Smooth muscle cell (in vitro differentiated cells): ENCODE results near the gene TGFBI. TPM values are rescaled to one million over a fixed set of nuclear protein-coding genes. Genes with fewer than 3 reads are reported as not detected.

ENCODE experiments used
- DNase-seq: peaks from one replicate; lab custom pipeline; 2025; ENCODE audit not compliant: unreplicated experiment; lab: John Stamatoyannopoulos, UW
- H2AFZ ChIP-seq: fragments of 200-600 bp; sonication (generic); 2 replicates; pipeline ENCODE4 v1.6.0; 2016; ENCODE audit warnings: antibody characterized with exemption, low read depth, mild to moderate bottlenecking
- H3F3A ChIP-seq: fragments of 200-600 bp; sonication (generic); 2 replicates; pipeline ENCODE4 v1.6.0; 2017; ENCODE audit warnings: antibody characterized with exemption, low read depth
- H3K27ac ChIP-seq: fragments of 200-600 bp; sonication (generic); 2 replicates; pipeline ENCODE4 v1.5.1; 2016; ENCODE audit warnings: low read depth, mild to moderate bottlenecking
- H3K27me3 ChIP-seq: fragments of 200-600 bp; sonication (generic); 2 replicates; pipeline ENCODE4 v1.6.1; 2016; ENCODE audit warnings: low read depth, mild to moderate bottlenecking
- H3K36me3 ChIP-seq: fragments of 200-600 bp; sonication (generic); 2 replicates; pipeline ENCODE4 v1.5.1; 2016; ENCODE audit warnings: low read depth
- H3K4me1 ChIP-seq: fragments of 200-600 bp; sonication (generic); 2 replicates; pipeline ENCODE4 v1.5.1; 2016; ENCODE audit warnings: low read depth
- H3K4me2 ChIP-seq: fragments of 200-600 bp; sonication (generic); 2 replicates; pipeline ENCODE4 v1.6.0; 2016; ENCODE audit warnings: mild to moderate bottlenecking
- H3K4me3 ChIP-seq: fragments of 200-600 bp; sonication (generic); 2 replicates; pipeline ENCODE4 v1.5.1; 2016; ENCODE audit warnings: mild to moderate bottlenecking
- H3K79me2 ChIP-seq: fragments of 200-600 bp; sonication (generic); 2 replicates; pipeline ENCODE4 v1.6.0; 2016; ENCODE audit warnings: low read depth, mild to moderate bottlenecking
- H3K9ac ChIP-seq: fragments of 200-600 bp; sonication (generic); 2 replicates; pipeline ENCODE4 v1.6.0; 2016; ENCODE audit warnings: low read depth
- H3K9me3 ChIP-seq: fragments of 200-600 bp; sonication (generic); replicated peaks from 2 replicates; pipeline ENCODE4 v1.5.1; 2016; ENCODE audit warnings: low read depth
- H4K20me1 ChIP-seq: fragments of 200-600 bp; sonication (generic); 2 replicates; pipeline ENCODE4 v1.6.0; 2016; ENCODE audit warnings: low read depth
- WGBS: methylation state at CpG from one replicate; pipeline ENCODE4 v1.1.7; 2016; ENCODE audit warnings: low lambda C conversion rate; 5-methylcytosine and 5-hydroxymethylcytosine counted together
- polyA plus RNA-seq: library from polyadenylated mRNA; unstranded; fragments of >200 nt; fragmentation: Nextera tagmentation; extraction: Ambion mirVana; gene quantifications from 2 replicates; pipeline ENCODE4 v1.2.1, GENCODE V29; 2016
- total RNA-seq: library from RNA; depleted of rRNA; stranded (reverse); fragments of >200 nt; gene quantifications from 2 replicates; pipeline ENCODE4 v1.2.3, GENCODE V29; 2014
- TF ChIP-seq, protein P1 (sequence below): fragments of 200-600 bp; sonication (generic); IDR thresholded peaks from 2 replicates; pipeline ENCODE4 v1.5.1; 2017; ENCODE audit warnings: borderline replicate concordance, mild to moderate bottlenecking, antibody characterized with exemption; ENCODE audit not compliant: insufficient read depth, poor library complexity, severe bottlenecking

The TGFBI gene
- total and polyA plus RNA-seq, 2 experiments from 2014 or later, result 2,505 to 2,635 TPM

DNA sequence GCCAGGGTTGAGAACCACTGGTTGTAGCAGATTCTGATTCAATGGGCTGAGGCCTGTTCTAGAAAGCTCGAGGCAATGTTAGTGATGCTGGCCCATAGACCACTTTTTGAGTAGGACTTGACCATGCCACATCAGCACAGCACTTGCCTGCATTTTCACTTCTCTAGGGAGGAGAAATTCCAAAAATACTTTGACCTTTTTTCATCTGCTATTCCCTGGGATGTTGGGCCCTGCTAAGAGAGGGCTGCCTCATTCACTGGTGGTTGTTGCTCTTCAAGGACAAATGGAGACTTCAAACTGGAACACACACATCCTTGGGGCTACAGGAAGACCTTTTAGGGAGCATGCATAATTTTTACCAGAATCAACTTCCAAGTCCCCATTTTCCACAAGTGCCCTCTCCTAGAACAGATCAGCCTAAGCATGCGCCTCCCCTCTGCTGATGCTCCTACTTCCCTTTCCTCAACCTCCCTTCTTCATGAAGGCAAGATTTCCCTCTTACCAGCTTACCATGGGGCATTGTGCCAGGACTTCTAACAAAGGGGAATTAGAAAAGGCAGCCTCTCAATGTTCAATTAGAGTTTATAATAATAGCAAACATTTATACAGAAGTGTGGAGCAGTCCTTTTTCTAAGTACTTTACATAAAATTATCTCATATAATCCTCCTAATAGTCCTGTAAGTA is 12.7 kb upstream of the TGFBI start:
- TF ChIP-seq, protein P1, sequence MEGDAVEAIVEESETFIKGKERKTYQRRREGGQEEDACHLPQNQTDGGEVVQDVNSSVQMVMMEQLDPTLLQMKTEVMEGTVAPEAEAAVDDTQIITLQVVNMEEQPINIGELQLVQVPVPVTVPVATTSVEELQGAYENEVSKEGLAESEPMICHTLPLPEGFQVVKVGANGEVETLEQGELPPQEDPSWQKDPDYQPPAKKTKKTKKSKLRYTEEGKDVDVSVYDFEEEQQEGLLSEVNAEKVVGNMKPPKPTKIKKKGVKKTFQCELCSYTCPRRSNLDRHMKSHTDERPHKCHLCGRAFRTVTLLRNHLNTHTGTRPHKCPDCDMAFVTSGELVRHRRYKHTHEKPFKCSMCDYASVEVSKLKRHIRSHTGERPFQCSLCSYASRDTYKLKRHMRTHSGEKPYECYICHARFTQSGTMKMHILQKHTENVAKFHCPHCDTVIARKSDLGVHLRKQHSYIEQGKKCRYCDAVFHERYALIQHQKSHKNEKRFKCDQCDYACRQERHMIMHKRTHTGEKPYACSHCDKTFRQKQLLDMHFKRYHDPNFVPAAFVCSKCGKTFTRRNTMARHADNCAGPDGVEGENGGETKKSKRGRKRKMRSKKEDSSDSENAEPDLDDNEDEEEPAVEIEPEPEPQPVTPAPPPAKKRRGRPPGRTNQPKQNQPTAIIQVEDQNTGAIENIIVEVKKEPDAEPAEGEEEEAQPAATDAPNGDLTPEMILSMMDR, result no peak
- WGBS, result 97% methylated on average over 2 of the region's 2 CpGs
- Histone ChIP-seq H3K27me3 (no peaks in the 10 kb centered on the region), H3K4me3 (no peak overlapping the region), H3K4me2 (no peak overlapping the region), H3K9me3 (no peaks in the 10 kb centered on the region), H3K27ac (peak overlapping the region; percentile 100), H3K79me2 (no peaks in the 10 kb centered on the region), H2AFZ (no peak overlapping the region), H3F3A (peaks cover 46% of the 10 kb centered on the region), H4K20me1 (no peaks in the 10 kb centered on the region), H3K9ac (no peak overlapping the region), H3K36me3 (no peaks in the 10 kb centered on the region), H3K4me1 (peaks cover 12% of the 10 kb centered on the region)
- DNase-seq, result no peak

DNA sequence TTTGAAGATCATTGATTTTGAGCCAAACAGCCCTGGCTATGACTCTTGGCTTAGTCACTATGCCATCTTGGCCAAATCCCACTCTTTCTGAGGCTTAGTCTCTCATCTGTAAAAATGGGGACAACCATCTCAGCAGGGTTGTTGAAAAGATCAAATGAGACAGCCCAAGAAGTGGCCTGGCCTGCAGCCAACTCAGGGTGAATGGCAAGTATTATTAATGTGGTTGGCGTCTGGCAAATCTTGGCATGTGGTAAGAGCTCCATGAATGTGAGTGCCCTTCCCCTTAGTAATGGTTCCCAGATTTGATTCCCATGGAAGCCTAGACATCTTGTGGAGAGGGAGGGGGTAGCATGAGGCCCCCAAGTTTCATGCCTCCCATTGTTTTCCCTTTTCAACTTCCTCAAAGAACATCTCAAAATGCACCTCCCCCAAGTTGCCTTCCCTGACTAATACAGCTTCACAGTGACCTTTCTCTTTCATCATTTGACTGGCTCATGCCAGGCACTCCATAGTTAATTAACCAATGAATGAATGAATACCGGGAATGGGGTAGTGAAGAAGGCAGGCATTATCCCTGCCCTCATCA is 11.8 kb upstream of the TGFBI start:
- Histone ChIP-seq H2AFZ (no peak overlapping the region), H3K4me2 (no peak overlapping the region), H3K27ac (peak overlapping the region; percentile 100), H3K36me3 (no peaks in the 10 kb centered on the region), H3K4me1 (peaks cover 10% of the 10 kb centered on the region), H3F3A (peaks cover 50% of the 10 kb centered on the region), H3K79me2 (no peaks in the 10 kb centered on the region), H3K9ac (peak overlapping the region; percentile 14), H4K20me1 (no peaks in the 10 kb centered on the region), H3K9me3 (no peaks in the 10 kb centered on the region), H3K27me3 (no peaks in the 10 kb centered on the region), H3K4me3 (no peak overlapping the region)
- 69% methylated on average over 2 of the region's 2 CpGs for WGBS
- DNase-seq, result no peak
- TF ChIP-seq, protein P1, result no peak

DNA sequence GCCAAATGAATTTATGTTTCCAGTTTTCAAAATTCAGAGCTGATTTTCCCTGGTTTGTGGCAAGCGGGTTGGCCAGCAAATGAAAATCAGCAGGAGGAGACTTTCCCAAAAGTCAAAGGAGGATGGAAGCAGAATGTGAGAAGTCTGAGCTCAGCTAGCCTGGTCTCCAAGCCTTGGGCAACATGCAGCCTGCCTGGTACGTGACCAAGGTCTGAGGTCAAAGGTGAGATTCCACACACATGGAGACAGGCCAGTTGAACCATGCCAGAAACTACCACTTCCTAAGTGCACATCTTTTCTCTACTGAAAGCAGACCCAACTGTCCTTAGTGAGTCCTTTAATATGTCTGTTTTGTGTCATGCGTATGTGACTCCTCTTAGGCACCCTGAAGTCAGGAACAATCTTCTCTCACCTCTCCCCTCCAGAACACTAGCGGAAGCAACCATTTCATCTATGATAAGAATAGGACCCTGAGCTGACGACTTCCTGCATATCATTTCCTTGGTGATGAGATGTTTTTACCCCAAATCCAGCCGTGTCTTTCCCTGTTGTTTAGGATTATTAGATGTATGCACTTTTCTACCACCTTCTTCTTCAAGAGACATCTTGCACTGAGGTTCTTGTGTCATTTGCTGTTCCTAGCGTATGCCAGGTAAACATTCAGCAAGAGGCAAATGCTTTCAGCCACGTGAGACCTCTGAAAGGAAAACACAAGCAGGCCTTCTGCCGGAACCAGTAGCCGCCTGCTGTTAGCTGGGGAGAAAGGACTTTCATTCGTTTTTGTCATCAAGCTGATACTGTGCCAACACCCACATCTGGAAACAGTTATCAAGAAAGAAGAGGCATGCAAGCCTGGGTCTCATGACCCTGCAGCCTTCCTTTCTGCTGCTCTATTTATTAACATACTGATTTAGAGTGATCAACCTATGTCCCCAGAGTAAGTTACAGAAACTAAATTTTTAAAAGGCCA is 9.7 kb upstream of the TGFBI start:
- Histone ChIP-seq H3F3A (peaks cover 33% of the 10 kb centered on the region), H3K79me2 (no peaks in the 10 kb centered on the region), H4K20me1 (no peaks in the 10 kb centered on the region), H3K9ac (peak overlapping the region; percentile 95), H2AFZ (no peak overlapping the region), H3K4me1 (peaks cover 10% of the 10 kb centered on the region), H3K27me3 (no peaks in the 10 kb centered on the region), H3K4me2 (peak overlapping the region; percentile 76), H3K36me3 (no peaks in the 10 kb centered on the region), H3K27ac (peak overlapping the region; percentile 100), H3K9me3 (no peaks in the 10 kb centered on the region), H3K4me3 (no peak overlapping the region)
- WGBS, result 28% methylated on average over 11 of the region's 11 CpGs
- TF ChIP-seq, protein P1, result peak; percentile 17
- DNase-seq, result no peak
